Stomach (tissue), 9 donors: ENCODE results near the gene KDR. TPM values are rescaled to one million over a fixed set of nuclear protein-coding genes. Genes with fewer than 3 reads are reported as not detected.
A peak's percentile ranks its signal among the peaks of the same experiment; 100 is the strongest.

Experiments
- DNase-seq, 2 donors: peaks; one replicate each; pipeline versions ENCODE4 v3.0.0 to v3.0.0-alpha.2; 2013 to 2019
- H3K27ac ChIP-seq, 5 donors: fragments of 200-600 bp in 4 of 5; sonication (generic) in 4 of 5; one replicate each; pipeline ENCODE4 v1.5.1; 2013 to 2019; ENCODE audit warnings: mild to moderate bottlenecking in 1 of 5, moderate library complexity in 1 of 5
- H3K27me3 ChIP-seq, 3 donors: fragments of 200-600 bp; sonication (generic); one replicate each; pipeline ENCODE4 v1.5.1; 2017 to 2019; ENCODE audit warnings: mixed run types in 1 of 3
- H3K36me3 ChIP-seq, 4 donors: fragments of 200-600 bp; sonication (generic); 1 replicate in 3 of 4; 2 replicates in 1 of 4; pipeline ENCODE4 v1.5.1; 2016 to 2019
- H3K4me1 ChIP-seq, 4 donors: fragments of 200-600 bp; sonication (generic); one replicate each; pipeline ENCODE4 v1.5.1; 2016 to 2019
- H3K4me3 ChIP-seq, 4 donors: fragments of 200-600 bp; sonication (generic) in 3 of 4; one replicate each; pipeline ENCODE4 v1.5.1; 2016 to 2019; ENCODE audit warnings: mild to moderate bottlenecking in 1 of 4
- H3K9me3 ChIP-seq, 4 donors: fragments of 200-600 bp; sonication (generic); one replicate each; pipeline ENCODE4 v1.5.1; 2016 to 2019
- EP300 ChIP-seq: sonication (generic); formaldehyde crosslinking; IDR thresholded peaks from one replicate; pipeline ENCODE4 v1.6.1; 2017; ENCODE audit warnings: antibody characterized with exemption
- POLR2A ChIP-seq, 4 donors: fragments of 450-650 bp; IDR thresholded peaks; one replicate each; pipeline ENCODE4 v1.6.1; 2016; ENCODE audit warnings: antibody characterized with exemption in 4 of 4, control low read depth in 2 of 4, mild to moderate bottlenecking in 1 of 4, moderate library complexity in 1 of 4
- POLR2AphosphoS5 ChIP-seq, 3 donors: sonication (generic); formaldehyde crosslinking; IDR thresholded peaks; one replicate each; pipeline ENCODE4 v1.6.1; 2016; ENCODE audit warnings: antibody characterized with exemption in 3 of 3
- WGBS, 5 donors: extraction: QIAGEN DNeasy Blood & Tissue Kit in 3 of 5; methylation state at CpG; one replicate each; pipeline versions ENCODE4 v1.1.5 to v1.1.7; 2013 to 2018; 5-methylcytosine and 5-hydroxymethylcytosine counted together
- intact Hi-C: fragments of 100-400 bp; cut with DNase I; formaldehyde crosslinking; loops from one replicate; pipeline ENCODE4 v1.15.1; 2023; ENCODE audit warnings: low total_unique reads
- polyA plus RNA-seq, 3 donors: library from polyadenylated mRNA; stranded (reverse); fragments of 200-250 nt; gene quantifications; one replicate each; pipeline ENCODE4 v1.2.3, GENCODE V29; 2013
- total RNA-seq, 5 donors: library from RNA; depleted of rRNA; stranded (reverse); fragments of >200 nt; gene quantifications; one replicate each; pipeline versions ENCODE4 v1.1.0 to v1.2.3, GENCODE V29; 2014 to 2016
- TF ChIP-seq, protein P1 (sequence below), 7 experiments: fragments of 450-650 bp in 4 of 7; fragments of 200-600 bp in 3 of 7; sonication (generic) in 3 of 7; IDR thresholded peaks; one replicate each; pipeline ENCODE4 v1.5.1; 2016 to 2019; ENCODE audit warnings: antibody characterized with exemption in 7 of 7, control low read depth in 2 of 7, mild to moderate bottlenecking in 1 of 7
- donor health status: healthy with polysubstance abuse.
- donor health status: Bipolar disorder and iron deficiency.
- donor health status: healthy.

KDR gene
- total and polyA plus RNA-seq, 8 donors: 1.1 to 32.3 (median 8.1) TPM

DNA sequence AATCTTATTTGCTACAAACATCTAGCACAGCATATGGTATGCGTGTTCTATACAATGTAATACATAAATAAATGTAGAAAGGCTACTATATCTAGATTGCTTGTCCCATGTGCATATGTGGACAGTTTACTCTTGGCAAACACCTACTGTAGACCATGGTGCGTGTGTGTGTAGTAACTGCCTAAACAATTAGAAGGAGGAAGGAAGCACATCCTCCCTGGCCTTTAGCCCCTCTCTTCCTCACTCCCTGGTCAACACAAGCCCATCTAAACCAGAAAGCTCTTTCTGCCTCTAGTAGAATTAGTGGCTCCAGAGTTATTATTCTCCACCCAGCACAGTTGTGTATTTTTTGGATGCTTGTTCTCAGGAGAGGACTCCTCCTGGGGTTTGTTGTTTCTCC lies 73.9 kb downstream of the KDR start:
- H3K9me3 ChIP-seq: peaks cover 0 to 9% (median 2%) of the 10 kb centered on the region in 4 donors
- peak in 1 of 2 donors; percentile 20 for DNase-seq
- intact Hi-C loops: no loop called here
- no peaks in the 10 kb centered on the region for H3K36me3 ChIP-seq
- no peak overlapping the region for H3K4me3 ChIP-seq
- no peaks in the 10 kb centered on the region for H3K4me1 ChIP-seq
- H3K27me3 ChIP-seq: no peaks in the 10 kb centered on the region
- TF ChIP-seq POLR2AphosphoS5 (IDR thresholded peaks at IDR 0.05) (no peak), POLR2A (IDR thresholded peaks at IDR 0.05) (no peak), EP300 (no peak)
- TF ChIP-seq, protein P1, sequence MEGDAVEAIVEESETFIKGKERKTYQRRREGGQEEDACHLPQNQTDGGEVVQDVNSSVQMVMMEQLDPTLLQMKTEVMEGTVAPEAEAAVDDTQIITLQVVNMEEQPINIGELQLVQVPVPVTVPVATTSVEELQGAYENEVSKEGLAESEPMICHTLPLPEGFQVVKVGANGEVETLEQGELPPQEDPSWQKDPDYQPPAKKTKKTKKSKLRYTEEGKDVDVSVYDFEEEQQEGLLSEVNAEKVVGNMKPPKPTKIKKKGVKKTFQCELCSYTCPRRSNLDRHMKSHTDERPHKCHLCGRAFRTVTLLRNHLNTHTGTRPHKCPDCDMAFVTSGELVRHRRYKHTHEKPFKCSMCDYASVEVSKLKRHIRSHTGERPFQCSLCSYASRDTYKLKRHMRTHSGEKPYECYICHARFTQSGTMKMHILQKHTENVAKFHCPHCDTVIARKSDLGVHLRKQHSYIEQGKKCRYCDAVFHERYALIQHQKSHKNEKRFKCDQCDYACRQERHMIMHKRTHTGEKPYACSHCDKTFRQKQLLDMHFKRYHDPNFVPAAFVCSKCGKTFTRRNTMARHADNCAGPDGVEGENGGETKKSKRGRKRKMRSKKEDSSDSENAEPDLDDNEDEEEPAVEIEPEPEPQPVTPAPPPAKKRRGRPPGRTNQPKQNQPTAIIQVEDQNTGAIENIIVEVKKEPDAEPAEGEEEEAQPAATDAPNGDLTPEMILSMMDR (IDR thresholded peaks at IDR 0.05): no peak
- 53 to 72% (median 60%) methylated on average over 2 of the region's 2 CpGs for WGBS, 5 donors
- H3K27ac ChIP-seq: no peak overlapping the region

DNA sequence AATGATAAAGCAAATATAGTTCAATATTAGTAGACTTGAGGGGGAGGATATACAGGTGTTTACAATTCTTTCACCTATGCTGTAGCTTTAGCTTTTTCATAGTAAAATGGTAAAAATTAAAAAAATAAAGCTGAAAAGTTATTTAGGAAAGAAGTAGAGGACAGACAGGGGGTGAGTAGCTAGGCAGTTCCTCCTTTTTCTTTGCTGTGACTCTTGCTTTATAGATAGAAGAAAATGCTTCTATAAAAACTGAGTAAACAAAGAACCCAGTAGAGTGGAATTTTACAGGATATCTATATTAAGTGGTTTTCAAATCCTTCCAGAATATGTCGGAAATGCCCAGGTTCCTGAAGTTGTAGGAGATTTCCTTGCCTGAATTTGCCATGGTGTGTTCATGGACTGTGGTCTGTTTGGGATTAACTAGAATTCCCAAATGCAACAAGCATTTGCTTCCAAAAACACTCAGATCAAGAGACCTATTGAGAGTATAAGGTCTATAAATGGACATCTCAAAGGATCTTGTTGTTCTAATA lies 74.9 kb downstream of the KDR start:
- DNase-seq: no peak
- no peaks in the 10 kb centered on the region for H3K4me1 ChIP-seq
- intact Hi-C loops: no loop called here
- WGBS, 5 donors: 54 to 83% (median 76%) methylated on average over 1 of the region's 1 CpG
- TF ChIP-seq, protein P1 (IDR thresholded peaks at IDR 0.05): no peak
- no peak for TF ChIP-seq POLR2AphosphoS5 (IDR thresholded peaks at IDR 0.05)
- TF ChIP-seq EP300: no peak
- no peak for TF ChIP-seq POLR2A (IDR thresholded peaks at IDR 0.05)
- no peak overlapping the region for H3K4me3 ChIP-seq
- H3K36me3 ChIP-seq: no peaks in the 10 kb centered on the region
- H3K27ac ChIP-seq: no peak overlapping the region
- H3K9me3 ChIP-seq: peaks cover 0 to 7% (median 0%) of the 10 kb centered on the region in 4 donors
- H3K27me3 ChIP-seq: no peaks in the 10 kb centered on the region

DNA sequence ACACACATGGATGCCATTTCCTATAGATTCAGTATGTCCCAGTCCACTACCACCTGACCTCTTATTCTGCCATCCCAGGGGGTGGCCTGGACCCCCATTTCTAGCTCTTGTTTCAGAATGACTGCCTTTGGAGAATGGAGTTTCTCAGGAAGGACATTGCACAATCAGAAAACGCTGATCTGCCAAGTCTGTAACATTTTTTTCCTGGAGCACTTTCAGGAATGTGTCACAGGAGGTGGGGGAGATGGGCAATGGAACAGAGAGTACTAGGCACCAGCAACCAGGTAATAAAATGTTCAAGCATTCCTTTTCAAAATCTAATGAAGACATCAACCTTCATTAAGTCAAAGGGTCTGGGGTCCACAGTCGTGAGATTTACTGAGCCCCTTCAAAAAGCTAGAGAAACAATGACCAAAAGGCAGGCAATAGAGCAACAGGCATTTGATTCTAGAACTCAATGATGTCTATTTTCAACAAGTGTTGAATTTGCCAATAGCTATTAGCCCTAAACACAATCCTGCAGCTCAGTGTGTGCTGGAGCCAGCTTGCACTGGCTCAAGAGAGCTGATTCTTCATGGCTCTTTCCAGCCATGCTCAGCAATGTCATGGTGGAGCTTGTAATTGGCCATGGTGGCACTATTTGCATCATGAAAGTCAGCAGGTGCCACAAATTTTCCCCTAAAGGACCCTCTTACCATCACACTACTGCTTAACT lies 87.1 kb downstream of the KDR start:
- intact Hi-C loops: no loop called here
- no peaks in the 10 kb centered on the region for H3K36me3 ChIP-seq
- H3K4me3 ChIP-seq: no peak overlapping the region
- DNase-seq: peak in 1 of 2 donors; percentile 26
- peaks cover 0 to 9% (median 5%) of the 10 kb centered on the region in 4 donors for H3K4me1 ChIP-seq
- peaks cover 0 to 15% (median 10%) of the 10 kb centered on the region in 4 donors for H3K9me3 ChIP-seq
- peak overlapping the region in 3 of 5 donors; percentile 0 to 33 (median 29) for H3K27ac ChIP-seq
- no peaks in the 10 kb centered on the region for H3K27me3 ChIP-seq
- WGBS, 5 donors: 24 to 41% (median 35%) methylated on average over 2 of the region's 2 CpGs
- TF ChIP-seq POLR2AphosphoS5 (IDR thresholded peaks at IDR 0.05): peak in 1 of 3 donors; percentile 9
- TF ChIP-seq POLR2A (IDR thresholded peaks at IDR 0.05): no peak

DNA sequence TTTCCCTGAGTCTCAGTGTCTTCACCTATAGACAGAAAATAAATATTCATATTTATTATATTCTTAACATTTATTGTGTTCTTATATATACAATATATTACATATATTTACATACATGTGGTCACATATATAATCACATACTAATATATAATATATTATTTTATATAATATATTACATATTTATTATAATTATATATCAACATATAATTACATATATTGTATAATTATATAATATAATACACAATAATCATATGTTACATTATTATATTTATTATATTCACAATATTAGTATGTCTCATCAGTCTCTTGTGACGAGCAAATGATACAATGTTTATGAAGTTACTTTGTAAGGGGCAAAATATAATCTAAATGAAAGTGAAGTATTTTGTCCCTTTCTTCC lies 87.7 kb downstream of the KDR start:
- H3K27ac ChIP-seq: peak overlapping the region in 1 of 5 donors; percentile 20
- 59 to 82% (median 80%) methylated on average over 1 of the region's 1 CpG for WGBS, 5 donors
- H3K4me1 ChIP-seq: peaks cover 0 to 9% (median 5%) of the 10 kb centered on the region in 4 donors
- intact Hi-C loops: no loop called here
- no peak for DNase-seq
- no peak for TF ChIP-seq POLR2A (IDR thresholded peaks at IDR 0.05)
- TF ChIP-seq POLR2AphosphoS5 (IDR thresholded peaks at IDR 0.05): no peak
- TF ChIP-seq, protein P1 (IDR thresholded peaks at IDR 0.05): no peak
- TF ChIP-seq EP300: no peak
- no peaks in the 10 kb centered on the region for H3K36me3 ChIP-seq
- no peaks in the 10 kb centered on the region for H3K27me3 ChIP-seq
- no peak overlapping the region for H3K4me3 ChIP-seq
- H3K9me3 ChIP-seq: peaks cover 0 to 15% (median 10%) of the 10 kb centered on the region in 4 donors

DNA sequence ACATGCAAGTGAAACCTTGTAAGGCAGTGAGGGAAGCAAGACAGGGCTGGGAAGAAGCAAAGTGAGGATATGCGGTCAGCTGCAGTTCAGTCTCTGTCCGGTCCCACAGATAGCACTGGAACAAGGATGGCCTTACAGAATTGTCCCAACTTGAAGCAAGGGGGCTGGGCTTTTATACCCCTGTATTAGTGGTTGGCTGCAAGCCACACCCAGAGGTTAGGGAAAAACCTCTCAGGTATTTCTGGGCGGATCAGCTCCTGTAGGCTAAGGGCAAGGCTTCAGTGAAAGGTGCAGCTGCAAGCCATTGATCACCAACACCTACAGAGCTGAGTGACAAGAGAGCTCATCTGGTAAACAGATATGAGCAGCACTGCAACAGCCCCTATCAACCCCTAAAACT lies 89.0 kb downstream of the KDR start:
- Histone ChIP-seq H3K27ac (no peak overlapping the region), H3K9me3 (peaks cover 0 to 8% (median 5%) of the 10 kb centered on the region in 4 donors), H3K4me3 (no peak overlapping the region), H3K36me3 (no peaks in the 10 kb centered on the region), H3K27me3 (no peaks in the 10 kb centered on the region), H3K4me1 (peaks cover 0 to 9% (median 5%) of the 10 kb centered on the region in 4 donors)
- DNase-seq: no peak
- 55 to 81% (median 69%) methylated on average over 3 of the region's 3 CpGs for WGBS, 5 donors
- intact Hi-C loops: no loop called here
- TF ChIP-seq POLR2A (IDR thresholded peaks at IDR 0.05) (no peak), POLR2AphosphoS5 (IDR thresholded peaks at IDR 0.05) (no peak), EP300 (no peak)
- TF ChIP-seq, protein P1 (IDR thresholded peaks at IDR 0.05): no peak
